Raji (cell line): ENCODE results near the gene IQCM.

Experiments used
- POLR2A ChIP-seq: IDR thresholded peaks from 2 replicates; pipeline ENCODE4 v1.6.1; 2011; ENCODE audit warnings: low read depth, low read length, control low read depth; ENCODE audit not compliant: insufficient read depth

IQCM gene

GRCh38 chr4:149499726-149500125 lies 315.9 kb downstream of the IQCM start:
- TF ChIP-seq POLR2A = no peak

DNA sequence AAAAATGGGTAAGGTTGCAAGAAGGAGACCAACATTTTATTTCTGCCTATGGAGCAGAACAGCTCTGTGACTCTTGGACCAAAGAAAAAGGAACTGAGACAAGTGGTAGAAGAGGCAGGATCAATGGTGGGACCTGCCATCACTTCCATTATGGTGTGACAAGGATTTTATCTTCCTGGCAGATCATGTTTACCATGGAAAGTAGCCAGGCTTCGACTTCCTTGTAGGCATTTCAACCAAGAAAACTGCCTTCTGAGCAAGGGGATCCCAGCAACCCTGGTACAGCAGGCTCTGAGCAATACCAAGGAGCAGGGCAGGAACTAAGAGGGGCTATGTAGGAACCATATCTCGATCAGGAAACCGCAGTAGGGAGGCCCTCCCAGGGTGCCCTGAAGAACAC lies 317.4 kb downstream of the IQCM start:
- no peak for TF ChIP-seq POLR2A

DNA sequence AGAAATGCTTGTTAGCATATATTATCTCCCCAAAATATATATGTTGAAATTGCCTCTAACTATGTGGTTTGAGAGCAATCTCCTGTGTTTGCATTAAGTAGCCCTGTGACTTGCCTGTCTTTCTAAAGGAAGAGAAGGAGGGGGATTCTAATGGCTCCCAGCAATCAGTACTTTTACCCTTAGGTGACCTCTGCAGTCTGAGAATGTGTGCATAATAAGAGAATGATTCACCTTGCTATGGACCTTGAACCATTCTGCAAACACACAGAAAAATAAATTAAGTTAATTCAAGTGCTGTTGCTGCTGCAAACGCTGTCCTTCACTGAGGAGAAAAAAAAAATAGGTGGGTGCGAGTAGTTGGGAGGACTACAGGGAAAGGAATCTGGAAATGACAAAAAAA lies 322.2 kb downstream of the IQCM start:
- no peak for TF ChIP-seq POLR2A

DNA sequence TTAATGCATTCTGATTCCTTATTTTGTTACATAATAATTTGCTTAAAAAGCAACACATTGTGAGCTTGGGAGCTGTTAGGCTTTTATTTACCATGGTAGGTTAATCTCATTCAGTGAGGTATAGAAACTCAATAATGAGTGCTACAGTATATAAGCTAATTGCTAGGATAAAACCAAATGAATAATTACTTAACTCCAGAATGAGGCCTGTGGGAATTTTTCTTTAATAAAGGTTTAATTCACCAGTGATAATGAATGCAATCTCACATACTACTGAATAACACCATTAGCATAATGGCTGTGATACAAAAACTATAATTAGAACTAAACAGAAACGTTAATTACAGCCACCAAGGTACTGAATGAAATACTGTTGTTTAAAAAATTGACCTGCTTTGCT lies 326.3 kb downstream of the IQCM start:
- TF ChIP-seq POLR2A = no peak

GRCh38 chr4:149486861-149487260 lies 328.8 kb downstream of the IQCM start:
- no peak for TF ChIP-seq POLR2A

DNA sequence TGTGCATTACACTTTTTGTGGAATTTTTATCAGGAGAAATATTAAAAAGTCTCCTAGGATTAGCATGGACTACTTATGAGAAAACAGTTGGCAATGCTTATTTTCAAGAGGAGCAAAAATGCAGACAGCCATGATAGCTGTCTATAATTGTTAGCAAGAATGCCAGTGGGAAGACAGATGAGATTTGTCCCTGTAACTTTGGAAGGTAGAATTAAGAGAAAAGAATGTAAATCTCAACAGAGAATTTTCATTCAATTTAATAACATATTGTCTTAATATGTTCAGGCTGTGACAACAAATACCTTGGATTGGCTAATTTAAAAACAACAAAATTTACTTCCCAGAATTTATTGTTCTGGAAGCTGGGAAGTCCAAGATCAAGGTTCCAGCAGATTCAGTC lies 349.2 kb downstream of the IQCM start:
- TF ChIP-seq POLR2A = no peak

- TF ChIP-seq POLR2A = no peak
Measured at GRCh38 chr4:149465955-149466354, 349.7 kb downstream of the IQCM start.

GRCh38 chr4:149443537-149443936 lies 372.1 kb downstream of the IQCM start:
- no peak for TF ChIP-seq POLR2A

GRCh38 chr4:149441338-149441737 lies 374.3 kb downstream of the IQCM start:
- TF ChIP-seq POLR2A = no peak

DNA sequence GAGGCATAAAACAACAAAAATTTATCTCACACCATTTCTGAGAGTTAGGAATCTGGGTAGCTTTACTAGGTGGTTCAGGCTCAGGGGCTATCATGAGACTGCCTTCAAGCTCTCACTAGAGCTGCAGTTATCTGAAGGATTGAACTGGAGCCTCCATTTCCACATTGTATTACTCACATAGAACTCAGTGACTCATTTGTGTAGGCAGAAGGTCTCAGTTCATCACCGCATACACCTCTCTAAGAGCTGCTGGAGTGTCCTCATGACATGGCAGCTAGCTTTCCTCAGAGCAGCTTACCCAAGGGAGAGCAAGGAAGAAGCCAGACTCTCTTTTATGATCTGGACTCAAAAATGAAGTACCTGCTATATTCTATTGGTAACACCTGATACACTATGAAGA lies 389.2 kb downstream of the IQCM start:
- no peak for TF ChIP-seq POLR2A

DNA sequence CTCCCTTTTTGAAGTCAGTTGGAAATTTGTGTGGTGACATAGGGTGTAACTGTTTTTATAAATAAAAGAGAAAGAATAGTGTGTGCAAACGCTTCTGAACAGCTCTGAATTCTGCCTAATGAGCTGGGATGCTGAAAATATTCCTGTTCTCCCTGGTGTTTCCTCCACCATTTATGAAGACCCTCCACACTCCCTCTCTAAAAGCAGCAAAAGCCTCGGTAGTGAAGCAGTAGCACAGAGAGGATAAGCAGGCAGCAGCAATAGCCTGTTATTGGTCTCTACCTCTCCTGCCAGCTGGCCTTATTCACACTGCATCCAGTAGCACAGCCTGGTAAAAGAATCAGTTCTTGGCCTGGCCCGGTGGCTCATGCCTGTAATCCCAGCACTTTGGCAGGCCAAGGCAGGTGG lies 406.1 kb downstream of the IQCM start:
- TF ChIP-seq POLR2A = no peak

DNA sequence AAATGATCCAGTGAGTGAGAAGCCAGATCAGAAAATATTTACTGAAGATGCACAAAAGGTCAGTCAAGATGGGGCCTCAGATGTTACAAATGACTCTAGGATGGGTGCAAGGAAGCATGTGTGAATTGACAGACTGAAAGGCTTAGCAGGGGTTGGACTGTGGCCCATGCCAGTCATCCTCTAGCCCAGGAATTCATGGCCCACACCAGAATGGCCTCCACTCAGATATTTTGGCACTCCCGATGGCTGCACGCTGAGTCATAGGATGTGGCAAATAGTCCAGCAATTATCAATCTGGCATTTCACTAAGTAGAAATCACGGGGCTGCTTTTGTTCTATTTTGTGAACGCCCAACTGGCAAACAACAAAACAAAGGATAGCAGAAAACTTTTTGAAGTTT lies 406.5 kb downstream of the IQCM start:
- no peak for TF ChIP-seq POLR2A

- no peak for TF ChIP-seq POLR2A
Measured at GRCh38 chr4:149404143-149404542, 411.5 kb downstream of the IQCM start.

DNA sequence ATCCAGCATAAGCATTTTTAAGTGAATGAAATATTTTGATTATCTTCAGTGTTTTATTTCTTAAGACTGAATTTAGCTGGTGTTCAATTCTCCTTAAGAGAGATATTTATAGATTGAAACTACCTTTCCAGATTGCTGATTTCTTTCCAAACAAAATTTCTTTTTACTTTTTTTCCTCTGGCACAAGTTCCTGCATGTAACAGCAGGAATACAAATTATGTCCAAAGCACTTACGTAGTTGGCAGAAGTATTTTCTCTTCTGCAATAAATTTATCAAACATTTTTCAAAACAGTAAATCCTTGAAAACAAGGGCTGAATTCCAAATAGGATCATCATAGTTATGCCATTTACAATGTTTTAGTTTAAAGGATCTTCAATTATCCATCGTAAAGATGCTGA lies 412.6 kb downstream of the IQCM start:
- no peak for TF ChIP-seq POLR2A

- TF ChIP-seq POLR2A = no peak
Measured at GRCh38 chr4:149398993-149399392, 416.6 kb downstream of the IQCM start.

DNA sequence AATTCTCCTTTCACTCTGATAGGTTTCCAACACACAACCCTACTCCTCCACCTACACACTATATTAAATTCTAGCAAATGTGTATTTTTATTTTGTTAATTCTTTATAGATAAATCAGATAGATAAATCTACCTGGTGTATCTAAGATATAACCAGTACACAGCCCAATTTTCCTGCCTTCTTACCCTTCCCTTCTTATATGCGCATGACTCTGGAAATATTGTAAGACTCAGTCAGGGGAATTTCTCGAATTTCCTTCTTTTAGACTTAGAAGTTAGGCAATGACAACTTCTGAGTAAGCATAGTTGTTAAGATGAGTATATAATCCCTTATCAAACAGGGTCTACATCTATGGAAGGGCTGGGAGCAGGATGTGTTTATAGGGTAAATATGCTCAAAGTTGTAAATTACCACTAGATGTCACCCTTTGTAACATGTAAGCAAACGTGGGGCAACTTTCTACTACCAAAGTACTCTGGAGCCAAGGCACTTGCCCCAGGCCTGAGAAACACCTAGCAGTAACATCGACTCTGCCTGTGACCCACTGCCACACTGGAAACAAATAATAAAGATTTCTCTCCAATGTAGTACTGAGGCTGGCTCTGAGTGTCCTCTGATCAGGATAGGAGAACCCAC lies 444.7 kb downstream of the IQCM start:
- no peak for TF ChIP-seq POLR2A

- TF ChIP-seq POLR2A = no peak
Measured at GRCh38 chr4:149370002-149370401, 445.6 kb downstream of the IQCM start.
